22Rv1 (cell line): ENCODE results near the gene PDE5A.

ENCODE experiments used
- H3K27ac ChIP-seq: fragments of 450-650 bp; 2 replicates; pipeline ENCODE4 v1.5.1; 2017
- CTCF ChIP-seq: fragments of 450-650 bp; IDR thresholded peaks from 2 replicates; pipeline ENCODE4 v1.5.1; 2017; ENCODE audit warnings: mild to moderate bottlenecking
- ZFX ChIP-seq: fragments of 450-650 bp; IDR thresholded peaks from 2 replicates; pipeline ENCODE4 v1.6.1; 2017; ENCODE audit warnings: antibody characterized with exemption, borderline replicate concordance

PDE5A gene

GRCh38 chr4:119518915-119519410 is 109.6 kb downstream of the PDE5A start:
- no peak for TF ChIP-seq CTCF
- TF ChIP-seq ZFX = no peak
- H3K27ac ChIP-seq = no peak overlapping the region

GRCh38 chr4:119518230-119518892 is 110.2 kb downstream of the PDE5A start:
- TF ChIP-seq CTCF (no peak), ZFX (no peak)
- H3K27ac ChIP-seq = no peak overlapping the region

GRCh38 chr4:119517361-119518229 is 111.0 kb downstream of the PDE5A start:
- TF ChIP-seq CTCF = no peak
- TF ChIP-seq ZFX = no peak
- no peak overlapping the region for H3K27ac ChIP-seq

- H3K27ac ChIP-seq = no peak overlapping the region
- TF ChIP-seq CTCF = no peak
- TF ChIP-seq ZFX = no peak
Measured at GRCh38 chr4:119512398-119512797, 116.2 kb downstream of the PDE5A start.

- H3K27ac ChIP-seq = no peak overlapping the region
- no peak for TF ChIP-seq ZFX
- no peak for TF ChIP-seq CTCF
Measured at GRCh38 chr4:119510395-119511149, 118.0 kb downstream of the PDE5A start.

GRCh38 chr4:119508281-119508680 is 120.3 kb downstream of the PDE5A start:
- TF ChIP-seq CTCF = no peak
- TF ChIP-seq ZFX = no peak
- no peak overlapping the region for H3K27ac ChIP-seq

GRCh38 chr4:119506806-119507205 is 121.8 kb downstream of the PDE5A start:
- H3K27ac ChIP-seq = no peak overlapping the region
- no peak for TF ChIP-seq ZFX
- TF ChIP-seq CTCF = no peak
